DOHH2 (cell line): ENCODE measurements around the gene SCLY.

ENCODE experiments used
- H3F3A ChIP-seq: fragments of 200-600 bp; sonication (generic), shearing (Covaris generic); 2 replicates; pipeline ENCODE4 v1.6.0; 2016; ENCODE audit warnings: antibody characterized with exemption, mild to moderate bottlenecking; ENCODE audit not compliant: control insufficient read depth, insufficient read depth
- H3K27ac ChIP-seq: fragments of 200-600 bp; sonication (generic); 2 replicates; pipeline ENCODE4 v1.5.1; 2014; ENCODE audit warnings: low read depth, mild to moderate bottlenecking, low read length, moderate library complexity
- H3K27me3 ChIP-seq: fragments of 200-600 bp; sonication (generic); 2 replicates; pipeline ENCODE4 v1.6.1; 2014; ENCODE audit warnings: mild to moderate bottlenecking, low read length, mixed read lengths; ENCODE audit not compliant: control insufficient read depth
- H3K36me3 ChIP-seq: fragments of 200-600 bp; sonication (generic); 2 replicates; pipeline ENCODE4 v1.6.1; 2014; ENCODE audit warnings: mild to moderate bottlenecking, low read length, moderate library complexity, mixed read lengths; ENCODE audit not compliant: control insufficient read depth
- H3K4me1 ChIP-seq: fragments of 200-600 bp; sonication (generic); 2 replicates; pipeline ENCODE4 v1.6.1; 2014; ENCODE audit warnings: mild to moderate bottlenecking, low read length, mixed read lengths; ENCODE audit not compliant: control insufficient read depth
- H3K4me2 ChIP-seq: fragments of 200-600 bp; sonication (generic); 2 replicates; pipeline ENCODE4 v1.6.0; 2014; ENCODE audit warnings: mild to moderate bottlenecking, low read length, moderate library complexity
- H3K4me3 ChIP-seq: fragments of 200-600 bp; sonication (generic); 2 replicates; pipeline ENCODE4 v1.5.1; 2014; ENCODE audit warnings: mild to moderate bottlenecking, low read length, mixed read lengths
- H3K79me2 ChIP-seq: fragments of 200-600 bp; sonication (generic); 2 replicates; pipeline ENCODE4 v1.6.1; 2014; ENCODE audit warnings: mild to moderate bottlenecking, low read length, mixed read lengths; ENCODE audit not compliant: control insufficient read depth
- H3K9me2 ChIP-seq: fragments of 200-600 bp; sonication (generic); replicated peaks from 2 replicates; pipeline ENCODE4 v1.6.1; 2014; ENCODE audit warnings: mild to moderate bottlenecking, low read length, mixed read lengths; ENCODE audit not compliant: control insufficient read depth
- H3K9me3 ChIP-seq: fragments of 200-600 bp; sonication (generic); 2 replicates; pipeline ENCODE4 v1.6.1; 2014; ENCODE audit warnings: antibody characterized with exemption, low read length, mixed read lengths; ENCODE audit not compliant: control insufficient read depth, insufficient read depth
- H4K20me1 ChIP-seq: fragments of 200-600 bp; sonication (generic); 2 replicates; pipeline ENCODE4 v1.6.0; 2014; ENCODE audit warnings: low read depth, mild to moderate bottlenecking, antibody characterized with exemption, low read length, moderate library complexity; ENCODE audit not compliant: control insufficient read depth, insufficient read depth
- EZH2phosphoT487 ChIP-seq: fragments of 200-600 bp; sonication (generic); IDR thresholded peaks from 2 replicates; pipeline ENCODE4 v1.6.1; 2017; ENCODE audit warnings: borderline replicate concordance, mild to moderate bottlenecking, antibody characterized with exemption, low read length, moderate library complexity, mixed read lengths
- TF ChIP-seq, protein P1 (sequence below): fragments of 200-600 bp; sonication (generic); IDR thresholded peaks from one replicate; pipeline ENCODE4 v1.5.1; 2014; ENCODE audit warnings: antibody characterized with exemption, mild to moderate bottlenecking, low read depth, low read length; ENCODE audit not compliant: poor library complexity, severe bottlenecking

The SCLY gene

GRCh38 chr2:238045575-238045974 lies 15.2 kb upstream of the SCLY start:
- Histone ChIP-seq H3F3A (no peaks in the 10 kb centered on the region), H3K4me1 (no peaks in the 10 kb centered on the region), H3K9me2 (no peaks in the 10 kb centered on the region), H3K27ac (no peak overlapping the region), H4K20me1 (no peaks in the 10 kb centered on the region), H3K4me2 (no peak overlapping the region), H3K27me3 (no peaks in the 10 kb centered on the region), H3K79me2 (no peaks in the 10 kb centered on the region), H3K9me3 (no peaks in the 10 kb centered on the region), H3K4me3 (no peak overlapping the region), H3K36me3 (no peaks in the 10 kb centered on the region)
- TF ChIP-seq, protein P1, sequence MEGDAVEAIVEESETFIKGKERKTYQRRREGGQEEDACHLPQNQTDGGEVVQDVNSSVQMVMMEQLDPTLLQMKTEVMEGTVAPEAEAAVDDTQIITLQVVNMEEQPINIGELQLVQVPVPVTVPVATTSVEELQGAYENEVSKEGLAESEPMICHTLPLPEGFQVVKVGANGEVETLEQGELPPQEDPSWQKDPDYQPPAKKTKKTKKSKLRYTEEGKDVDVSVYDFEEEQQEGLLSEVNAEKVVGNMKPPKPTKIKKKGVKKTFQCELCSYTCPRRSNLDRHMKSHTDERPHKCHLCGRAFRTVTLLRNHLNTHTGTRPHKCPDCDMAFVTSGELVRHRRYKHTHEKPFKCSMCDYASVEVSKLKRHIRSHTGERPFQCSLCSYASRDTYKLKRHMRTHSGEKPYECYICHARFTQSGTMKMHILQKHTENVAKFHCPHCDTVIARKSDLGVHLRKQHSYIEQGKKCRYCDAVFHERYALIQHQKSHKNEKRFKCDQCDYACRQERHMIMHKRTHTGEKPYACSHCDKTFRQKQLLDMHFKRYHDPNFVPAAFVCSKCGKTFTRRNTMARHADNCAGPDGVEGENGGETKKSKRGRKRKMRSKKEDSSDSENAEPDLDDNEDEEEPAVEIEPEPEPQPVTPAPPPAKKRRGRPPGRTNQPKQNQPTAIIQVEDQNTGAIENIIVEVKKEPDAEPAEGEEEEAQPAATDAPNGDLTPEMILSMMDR, result no peak
- no peak for TF ChIP-seq EZH2phosphoT487

- H3K9me3 ChIP-seq, result no peaks in the 10 kb centered on the region
- no peak overlapping the region for H3K27ac ChIP-seq
- H4K20me1 ChIP-seq, result no peaks in the 10 kb centered on the region
- H3K36me3 ChIP-seq, result no peaks in the 10 kb centered on the region
- no peaks in the 10 kb centered on the region for H3K9me2 ChIP-seq
- H3K4me3 ChIP-seq, result no peak overlapping the region
- TF ChIP-seq EZH2phosphoT487, result no peak
- TF ChIP-seq, protein P1, result no peak
- H3K4me1 ChIP-seq, result no peaks in the 10 kb centered on the region
- H3K27me3 ChIP-seq, result no peaks in the 10 kb centered on the region
- no peaks in the 10 kb centered on the region for H3F3A ChIP-seq
- H3K79me2 ChIP-seq, result no peaks in the 10 kb centered on the region
- no peak overlapping the region for H3K4me2 ChIP-seq
These were observed 14.0 kb upstream of the SCLY start for GRCh38 chr2:238046725-238047270.

DNA sequence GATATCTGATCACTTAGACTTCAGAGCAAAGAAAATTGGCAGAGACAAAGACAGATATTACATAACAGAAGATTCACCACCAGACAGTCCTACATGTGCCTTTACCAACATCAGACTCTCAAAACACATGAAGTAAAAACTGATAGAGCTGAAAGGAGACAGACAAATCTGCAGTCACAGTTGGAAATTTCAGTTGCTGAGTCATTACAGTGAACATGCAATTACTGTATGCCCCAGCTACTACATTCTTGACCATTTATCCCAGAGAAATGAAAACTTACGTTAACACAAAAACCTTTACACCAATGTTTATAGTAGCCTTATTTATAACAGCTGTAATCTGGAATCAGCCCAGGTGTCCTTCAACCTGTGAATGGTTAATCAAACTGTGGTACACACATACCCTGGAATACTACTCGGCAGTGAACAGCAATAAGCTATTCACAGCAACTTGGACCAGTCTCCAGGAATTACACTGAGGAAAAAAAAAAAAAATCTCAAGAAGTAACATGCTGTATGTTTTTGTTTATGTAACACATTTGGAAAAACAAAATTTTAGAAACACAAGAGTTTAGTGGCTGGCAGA lies 7.5 kb upstream of the SCLY start:
- no peaks in the 10 kb centered on the region for H3K9me3 ChIP-seq
- no peaks in the 10 kb centered on the region for H3F3A ChIP-seq
- no peaks in the 10 kb centered on the region for H3K9me2 ChIP-seq
- no peak overlapping the region for H3K27ac ChIP-seq
- H3K79me2 ChIP-seq, result no peaks in the 10 kb centered on the region
- H3K4me3 ChIP-seq, result no peak overlapping the region
- TF ChIP-seq, protein P1, result no peak
- TF ChIP-seq EZH2phosphoT487, result no peak
- H3K27me3 ChIP-seq, result no peaks in the 10 kb centered on the region
- H3K4me2 ChIP-seq, result no peak overlapping the region
- peaks cover 5% of the 10 kb centered on the region for H3K4me1 ChIP-seq
- no peaks in the 10 kb centered on the region for H3K36me3 ChIP-seq
- no peaks in the 10 kb centered on the region for H4K20me1 ChIP-seq
